GM12873 (cell line): ENCODE measurements around the gene SPATA32.

Experiments
- TF ChIP-seq, protein P1 (sequence below): IDR thresholded peaks from 2 replicates; pipeline ENCODE4 v1.5.1; 2012; ENCODE audit warnings: low read depth, mild to moderate bottlenecking, moderate library complexity, low read length, control low read depth; ENCODE audit not compliant: insufficient read depth; ENCODE audit errors: missing control alignments

Gene SPATA32

DNA sequence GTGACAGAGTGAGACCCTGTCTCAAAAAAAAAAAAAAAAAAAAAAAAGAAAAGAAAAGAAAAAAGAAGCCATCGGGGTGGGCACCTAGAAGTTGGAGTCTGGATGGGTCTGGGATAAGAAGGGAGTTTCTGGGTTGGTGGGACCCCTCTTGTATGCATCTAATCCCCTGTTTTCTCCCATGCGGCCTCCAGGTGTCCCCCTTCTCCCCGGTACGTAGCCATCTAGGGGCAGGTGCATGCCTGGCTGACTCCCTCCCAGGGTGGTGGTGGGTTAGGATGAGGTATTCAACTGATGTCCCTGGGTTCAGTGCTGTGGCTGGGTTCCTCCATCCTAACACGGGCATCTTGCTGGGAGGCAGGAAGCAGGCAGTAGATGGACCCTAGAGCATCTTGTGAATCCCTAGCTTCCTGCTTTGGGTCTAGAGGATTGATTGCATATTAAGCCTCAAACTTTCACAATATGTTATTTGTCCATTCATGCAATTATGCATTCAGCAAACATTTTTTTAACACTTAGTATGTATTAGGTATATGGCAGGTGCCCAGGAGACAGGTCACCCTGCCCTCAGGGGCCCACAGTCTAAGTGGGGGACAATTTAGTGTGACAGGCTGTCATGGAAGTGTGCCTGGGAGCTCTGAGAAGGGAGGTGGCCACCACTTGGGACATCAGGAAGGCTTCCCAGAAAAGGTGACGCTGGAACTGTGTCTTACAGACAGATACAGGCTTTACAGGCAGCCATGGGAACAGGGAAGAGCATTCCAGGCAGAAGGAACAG is 27.1 kb downstream of the SPATA32 start:
- TF ChIP-seq, protein P1, sequence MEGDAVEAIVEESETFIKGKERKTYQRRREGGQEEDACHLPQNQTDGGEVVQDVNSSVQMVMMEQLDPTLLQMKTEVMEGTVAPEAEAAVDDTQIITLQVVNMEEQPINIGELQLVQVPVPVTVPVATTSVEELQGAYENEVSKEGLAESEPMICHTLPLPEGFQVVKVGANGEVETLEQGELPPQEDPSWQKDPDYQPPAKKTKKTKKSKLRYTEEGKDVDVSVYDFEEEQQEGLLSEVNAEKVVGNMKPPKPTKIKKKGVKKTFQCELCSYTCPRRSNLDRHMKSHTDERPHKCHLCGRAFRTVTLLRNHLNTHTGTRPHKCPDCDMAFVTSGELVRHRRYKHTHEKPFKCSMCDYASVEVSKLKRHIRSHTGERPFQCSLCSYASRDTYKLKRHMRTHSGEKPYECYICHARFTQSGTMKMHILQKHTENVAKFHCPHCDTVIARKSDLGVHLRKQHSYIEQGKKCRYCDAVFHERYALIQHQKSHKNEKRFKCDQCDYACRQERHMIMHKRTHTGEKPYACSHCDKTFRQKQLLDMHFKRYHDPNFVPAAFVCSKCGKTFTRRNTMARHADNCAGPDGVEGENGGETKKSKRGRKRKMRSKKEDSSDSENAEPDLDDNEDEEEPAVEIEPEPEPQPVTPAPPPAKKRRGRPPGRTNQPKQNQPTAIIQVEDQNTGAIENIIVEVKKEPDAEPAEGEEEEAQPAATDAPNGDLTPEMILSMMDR, result peak; percentile 72

DNA sequence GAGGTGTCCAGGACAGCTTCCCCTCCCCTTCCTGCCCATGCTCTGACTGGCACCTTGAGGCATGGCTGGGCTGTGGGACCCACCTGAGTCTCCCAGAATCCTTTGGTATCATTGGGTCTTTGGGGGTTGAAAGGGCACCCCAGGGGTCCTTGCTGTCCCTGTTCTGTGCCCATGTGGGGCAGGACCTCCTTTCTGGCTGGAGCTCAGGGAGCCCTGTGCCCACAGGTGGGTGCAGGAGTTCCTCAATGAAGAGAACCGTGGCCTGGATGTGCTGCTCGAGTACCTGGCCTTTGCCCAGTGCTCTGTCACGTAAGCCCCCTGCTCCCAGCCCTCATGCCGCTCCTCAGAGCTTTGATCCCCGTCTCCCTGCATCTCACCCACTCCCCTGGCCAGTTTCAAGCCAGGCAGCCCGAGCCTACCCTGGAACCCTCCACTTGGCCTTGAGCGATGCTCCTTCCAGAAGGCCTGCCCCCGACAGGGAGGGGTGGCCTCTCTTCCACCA is 28.4 kb downstream of the SPATA32 start:
- TF ChIP-seq, protein P1, result no peak

DNA sequence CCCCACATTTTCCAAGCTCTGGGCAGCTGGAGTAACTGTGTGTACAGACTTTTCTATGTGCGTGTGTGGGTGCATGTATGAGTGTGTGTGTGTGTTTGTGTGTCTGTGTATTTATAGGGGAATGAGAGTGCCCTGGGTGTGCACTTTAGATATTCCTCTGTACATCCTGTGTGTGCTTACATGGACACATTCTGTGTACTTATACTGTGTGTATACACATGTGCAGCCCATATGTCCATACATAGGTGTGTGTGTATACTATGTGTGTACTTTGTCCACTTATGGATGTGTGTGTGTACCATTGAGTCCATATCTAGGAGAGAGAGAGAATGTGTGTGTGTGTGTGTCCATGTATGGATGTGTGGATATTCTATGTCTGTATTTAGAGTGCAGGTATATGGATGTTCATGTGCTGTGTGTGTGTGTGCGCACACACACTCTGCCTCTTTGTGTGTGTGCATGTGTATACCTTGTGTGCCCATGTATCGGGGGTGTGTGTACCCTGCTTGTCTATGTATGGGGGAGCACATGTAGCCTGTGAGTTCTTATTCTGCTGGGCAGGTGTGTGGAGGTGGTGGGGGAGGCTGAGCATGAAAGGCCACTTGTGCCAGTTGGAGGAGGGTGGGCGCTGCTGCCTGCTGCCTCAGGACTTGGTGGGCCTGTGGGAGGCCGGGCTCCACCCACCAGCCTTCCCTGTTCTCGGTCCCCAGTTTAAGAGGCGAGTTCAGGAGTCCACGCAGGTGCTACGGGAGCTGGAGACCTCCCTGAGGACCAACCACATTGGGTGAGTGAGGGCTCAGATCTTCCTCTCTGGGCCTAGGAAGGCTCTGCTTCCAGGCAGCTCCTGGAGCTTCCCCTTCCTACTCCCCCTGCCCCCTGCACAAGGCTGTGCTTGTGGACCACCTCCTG is 29.1 kb downstream of the SPATA32 start:
- TF ChIP-seq, protein P1, result no peak

DNA sequence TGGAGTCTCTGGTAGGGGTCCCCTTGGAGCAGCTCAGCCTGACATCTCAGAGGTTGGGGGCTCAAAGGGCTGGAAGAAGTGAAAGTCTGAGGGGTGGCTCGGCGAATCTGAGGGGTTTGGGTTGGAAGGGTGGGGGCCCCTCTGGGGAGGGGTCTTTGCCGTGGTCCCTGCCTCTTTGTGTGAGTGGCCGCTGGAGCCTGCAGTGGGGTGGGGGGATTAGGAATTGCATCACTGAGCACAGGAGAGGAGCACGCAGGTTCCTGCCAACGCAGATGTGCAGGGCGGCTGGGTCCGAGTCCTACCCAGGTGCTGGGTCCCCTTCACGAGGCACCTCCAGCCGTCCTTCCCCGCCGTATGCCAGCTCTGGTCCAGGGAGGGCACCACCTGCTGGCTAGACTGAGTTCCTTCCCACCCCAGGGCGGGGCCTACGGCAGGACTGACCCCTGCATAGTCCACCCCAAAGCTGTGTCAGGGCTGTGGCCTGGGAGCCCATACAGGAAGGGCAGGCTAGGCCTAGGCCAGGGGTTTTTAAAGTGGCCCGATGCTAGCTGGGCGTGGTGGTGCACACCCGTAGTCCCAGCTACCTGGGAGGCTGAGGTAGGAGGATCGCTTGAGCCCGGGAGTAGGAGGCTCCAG is 30.3 kb downstream of the SPATA32 start:
- TF ChIP-seq, protein P1, result peak; percentile 44

DNA sequence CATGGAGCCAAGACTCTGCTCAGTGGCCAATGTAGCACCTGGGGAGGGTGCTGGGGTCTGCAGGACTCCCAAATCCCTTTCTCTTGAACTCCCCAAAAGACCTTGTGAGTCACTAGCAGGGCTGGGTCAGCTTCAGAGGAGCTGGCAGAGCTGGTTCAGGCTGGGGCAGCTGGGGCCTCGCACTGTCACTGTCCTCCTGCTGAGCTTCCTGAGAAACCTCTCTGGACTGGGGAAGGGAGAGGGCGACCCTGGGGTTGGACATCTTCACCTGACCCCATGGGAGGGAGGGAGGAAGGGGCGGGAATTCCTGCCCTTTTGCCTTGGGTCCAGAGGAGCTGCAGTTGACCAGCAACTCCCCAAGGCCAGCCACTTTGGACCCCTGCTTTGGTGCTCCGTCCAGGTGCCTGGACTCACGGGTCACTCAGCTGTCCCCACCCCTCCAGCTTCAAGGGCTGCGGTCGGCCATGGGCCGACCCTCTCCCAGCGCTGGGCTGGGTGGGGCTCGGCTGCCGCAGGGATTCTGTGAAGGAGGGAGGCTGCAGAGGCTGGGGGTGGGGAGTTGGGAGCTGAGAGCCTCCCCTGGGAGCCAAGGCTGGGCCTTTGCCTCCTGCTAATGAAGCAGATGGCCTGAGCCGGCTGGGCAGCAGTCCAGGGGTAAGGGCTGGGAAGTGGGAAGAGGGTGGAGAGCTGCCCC is 31.0 kb downstream of the SPATA32 start:
- TF ChIP-seq, protein P1, result no peak

DNA sequence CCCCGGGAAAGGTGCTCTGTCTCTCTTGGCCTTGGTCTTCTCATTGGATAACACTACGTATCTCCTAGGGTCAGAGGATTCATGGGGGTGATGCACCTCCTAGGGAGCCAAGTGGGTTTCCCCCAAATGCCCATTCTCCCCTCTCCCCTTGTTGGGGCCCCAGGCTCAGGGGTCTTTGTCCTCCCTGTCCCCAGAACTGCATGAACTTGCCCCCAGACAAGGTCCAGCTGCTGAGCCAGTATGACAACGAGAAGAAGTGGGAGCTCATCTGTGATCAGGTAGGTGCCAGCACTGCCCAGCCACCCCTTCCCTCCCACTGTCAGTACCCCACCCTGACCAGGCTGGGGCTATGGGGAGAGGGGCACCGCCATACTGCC is 31.5 kb downstream of the SPATA32 start:
- TF ChIP-seq, protein P1, result no peak
